Mesendoderm (in vitro differentiated cells): ENCODE measurements around the gene ACACB.

ENCODE experiments used
- DNase-seq: peaks from one replicate; pipeline ENCODE4 v3.0.0; 2013
- H2AK5ac ChIP-seq: 2 replicates; pipeline ENCODE4 v1.6.1; 2013; ENCODE audit warnings: low read length, inconsistent platforms
- H2BK120ac ChIP-seq: 2 replicates; pipeline ENCODE4 v1.6.1; 2013; ENCODE audit warnings: low read depth, mild to moderate bottlenecking, low read length, moderate library complexity, mixed read lengths
- H2BK15ac ChIP-seq: replicated peaks from 2 replicates; pipeline ENCODE4 v1.6.1; 2013; ENCODE audit warnings: low read depth, mild to moderate bottlenecking, moderate library complexity
- H2BK5ac ChIP-seq: 2 replicates; pipeline ENCODE4 v1.6.1; 2013; ENCODE audit warnings: low read length, inconsistent platforms
- H3K18ac ChIP-seq: 2 replicates; pipeline ENCODE4 v1.6.1; 2013; ENCODE audit warnings: mild to moderate bottlenecking, low read length, mixed read lengths
- H3K23ac ChIP-seq: one replicate; pipeline ENCODE4 v1.6.1; 2013; ENCODE audit warnings: low read length
- H3K27ac ChIP-seq: 2 replicates; pipeline ENCODE4 v1.5.1; 2013; ENCODE audit warnings: low read depth, mild to moderate bottlenecking, inconsistent platforms, low read length, moderate library complexity
- H3K27me3 ChIP-seq: 2 replicates; pipeline ENCODE4 v1.6.1; 2013; ENCODE audit warnings: low read length, control low read depth, mild to moderate bottlenecking, inconsistent platforms; ENCODE audit not compliant: insufficient read depth, poor library complexity
- H3K36me3 ChIP-seq: 2 replicates; pipeline ENCODE4 v1.6.1; 2013; ENCODE audit warnings: low read length, inconsistent platforms; ENCODE audit not compliant: control insufficient read depth, insufficient read depth
- H3K4ac ChIP-seq: one replicate; pipeline ENCODE4 v1.6.1; 2013; ENCODE audit warnings: low read depth, mild to moderate bottlenecking, low read length, moderate library complexity
- H3K4me1 ChIP-seq: 2 replicates; pipeline ENCODE4 v1.6.1; 2013; ENCODE audit warnings: low read depth, low read length, inconsistent platforms; ENCODE audit not compliant: control insufficient read depth
- H3K4me2 ChIP-seq: 2 replicates; pipeline ENCODE4 v1.6.1; 2013; ENCODE audit warnings: low read length
- H3K4me3 ChIP-seq: 2 replicates; pipeline ENCODE4 v1.5.1; 2013; ENCODE audit warnings: mild to moderate bottlenecking, low read length
- H3K56ac ChIP-seq: one replicate; pipeline ENCODE4 v1.6.1; 2013; ENCODE audit warnings: low read length
- H3K79me1 ChIP-seq: 2 replicates; pipeline ENCODE4 v1.6.1; 2013; ENCODE audit warnings: low read length, inconsistent platforms
- H3K79me2 ChIP-seq: 2 replicates; pipeline ENCODE4 v1.6.1; 2013; ENCODE audit warnings: mild to moderate bottlenecking, low read length; ENCODE audit not compliant: control insufficient read depth, insufficient read depth
- H3K9ac ChIP-seq: 2 replicates; pipeline ENCODE4 v1.6.1; 2013; ENCODE audit warnings: low read length, inconsistent platforms
- H4K5ac ChIP-seq: one replicate; pipeline ENCODE4 v1.6.1; 2013; ENCODE audit warnings: low read length
- H4K8ac ChIP-seq: one replicate; pipeline ENCODE4 v1.6.1; 2013; ENCODE audit warnings: low read depth, mild to moderate bottlenecking, control low read depth, low read length, moderate library complexity
- WGBS: extraction: QIAGEN DNeasy Blood & Tissue Kit; methylation state at CpG from one replicate; pipeline ENCODE4 v1.1.7; 2013; ENCODE audit warnings: low lambda C conversion rate, missing lambda C conversion rate; ENCODE audit not compliant: insufficient coverage; ENCODE audit errors: extremely low coverage; 5-methylcytosine and 5-hydroxymethylcytosine counted together

The ACACB gene

GRCh38 chr12:109214131-109214530 is 97.7 kb downstream of the ACACB start:
- WGBS: no CpG with 5 or more reads among the region's 3 CpGs
- Histone ChIP-seq H3K4me3 (no peak overlapping the region), H3K27ac (no peak overlapping the region), H4K8ac (no peak overlapping the region), H3K36me3 (no peaks in the 10 kb centered on the region), H2BK5ac (no peak overlapping the region), H4K5ac (no peak overlapping the region), H2AK5ac (no peak overlapping the region), H3K23ac (no peak overlapping the region), H3K9ac (no peak overlapping the region), H3K18ac (no peak overlapping the region), H3K79me1 (no peaks in the 10 kb centered on the region), H2BK120ac (no peak overlapping the region), H2BK15ac (no peak overlapping the region), H3K79me2 (no peaks in the 10 kb centered on the region), H3K27me3 (no peaks in the 10 kb centered on the region), H3K4me2 (no peak overlapping the region), H3K4ac (no peak overlapping the region), H3K56ac (no peak overlapping the region), H3K4me1 (no peaks in the 10 kb centered on the region)
- DNase-seq: no peak

DNA sequence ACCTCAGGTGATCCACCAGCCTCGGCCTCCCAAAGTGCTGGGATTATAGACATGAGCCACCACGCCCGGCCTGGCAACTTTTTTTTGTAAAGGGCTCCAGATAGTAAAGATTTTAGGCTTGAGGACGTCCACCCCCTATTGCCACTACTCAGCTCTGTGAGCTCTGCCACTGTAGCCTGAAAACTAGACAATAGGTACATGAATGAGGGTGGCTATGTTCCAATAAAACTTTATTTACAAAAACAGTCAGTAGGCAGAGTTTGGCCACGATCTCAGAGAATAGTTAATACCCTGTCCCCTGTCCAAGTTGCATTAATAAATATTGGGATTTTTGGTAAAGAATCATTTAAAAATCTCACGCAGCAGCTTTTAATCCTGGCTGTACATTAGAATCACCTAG is 102.6 kb downstream of the ACACB start:
- Histone ChIP-seq H3K27me3 (no peaks in the 10 kb centered on the region), H2BK5ac (no peak overlapping the region), H2BK15ac (no peak overlapping the region), H3K79me1 (no peaks in the 10 kb centered on the region), H3K27ac (no peak overlapping the region), H3K4me1 (no peaks in the 10 kb centered on the region), H3K9ac (no peak overlapping the region), H4K5ac (no peak overlapping the region), H2AK5ac (no peak overlapping the region), H3K4ac (no peak overlapping the region), H2BK120ac (no peak overlapping the region), H3K56ac (no peak overlapping the region), H3K23ac (no peak overlapping the region), H3K4me3 (no peak overlapping the region), H3K18ac (no peak overlapping the region), H4K8ac (no peak overlapping the region), H3K4me2 (no peak overlapping the region), H3K79me2 (no peaks in the 10 kb centered on the region), H3K36me3 (no peaks in the 10 kb centered on the region)
- no peak for DNase-seq
- WGBS: no CpG with 5 or more reads among the region's 6 CpGs

- Histone ChIP-seq H3K27ac (no peak overlapping the region), H3K9ac (no peak overlapping the region), H2AK5ac (no peak overlapping the region), H4K8ac (no peak overlapping the region), H3K23ac (no peak overlapping the region), H3K56ac (no peak overlapping the region), H3K79me2 (no peaks in the 10 kb centered on the region), H3K4me3 (no peak overlapping the region), H3K27me3 (no peaks in the 10 kb centered on the region), H2BK5ac (no peak overlapping the region), H3K4me2 (no peak overlapping the region), H2BK120ac (no peak overlapping the region), H2BK15ac (no peak overlapping the region), H3K4ac (no peak overlapping the region), H3K18ac (no peak overlapping the region), H3K36me3 (no peaks in the 10 kb centered on the region), H4K5ac (no peak overlapping the region), H3K79me1 (no peaks in the 10 kb centered on the region), H3K4me1 (no peaks in the 10 kb centered on the region)
- no CpG with 5 or more reads among the region's 2 CpGs for WGBS
- no peak for DNase-seq
Measured at GRCh38 chr12:109219938-109220337, 103.6 kb downstream of the ACACB start.

GRCh38 chr12:109221277-109221931 is 105.0 kb downstream of the ACACB start:
- no peak overlapping the region for H3K18ac ChIP-seq
- H3K4me1 ChIP-seq: no peaks in the 10 kb centered on the region
- H3K79me1 ChIP-seq: no peaks in the 10 kb centered on the region
- H2BK5ac ChIP-seq: no peak overlapping the region
- no CpG with 5 or more reads among the region's 10 CpGs for WGBS
- H3K56ac ChIP-seq: no peak overlapping the region
- no peak overlapping the region for H3K27ac ChIP-seq
- no peak overlapping the region for H3K23ac ChIP-seq
- no peak overlapping the region for H4K5ac ChIP-seq
- H3K4ac ChIP-seq: no peak overlapping the region
- no peak overlapping the region for H3K4me2 ChIP-seq
- DNase-seq: no peak
- no peaks in the 10 kb centered on the region for H3K27me3 ChIP-seq
- no peak overlapping the region for H2BK120ac ChIP-seq
- H3K36me3 ChIP-seq: no peaks in the 10 kb centered on the region
- no peak overlapping the region for H4K8ac ChIP-seq
- no peak overlapping the region for H3K9ac ChIP-seq
- no peaks in the 10 kb centered on the region for H3K79me2 ChIP-seq
- no peak overlapping the region for H2BK15ac ChIP-seq
- no peak overlapping the region for H3K4me3 ChIP-seq
- no peak overlapping the region for H2AK5ac ChIP-seq

DNA sequence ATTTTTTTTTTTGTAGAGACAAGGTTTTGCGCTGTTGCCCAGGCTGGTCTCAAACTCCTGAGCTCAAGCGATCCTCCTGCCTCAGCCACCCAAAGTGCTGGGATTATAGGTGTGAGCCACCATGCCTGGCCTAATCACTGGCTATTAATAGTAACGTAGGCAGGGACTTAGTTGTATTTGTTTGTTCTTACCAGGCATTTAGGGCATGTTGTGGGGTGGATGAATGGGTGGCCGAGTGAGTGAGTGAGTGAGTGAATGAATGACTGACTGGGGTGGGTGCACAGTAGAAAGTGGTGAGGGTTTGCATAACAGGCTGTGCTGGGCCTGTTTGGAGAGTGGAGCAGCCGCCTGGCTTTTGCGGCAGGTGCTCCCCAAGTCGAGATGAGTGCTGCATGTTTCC is 105.7 kb downstream of the ACACB start:
- H3K27ac ChIP-seq: no peak overlapping the region
- H3K27me3 ChIP-seq: no peaks in the 10 kb centered on the region
- H4K5ac ChIP-seq: no peak overlapping the region
- H3K79me2 ChIP-seq: no peaks in the 10 kb centered on the region
- H2BK120ac ChIP-seq: no peak overlapping the region
- H3K36me3 ChIP-seq: no peaks in the 10 kb centered on the region
- H3K79me1 ChIP-seq: no peaks in the 10 kb centered on the region
- H3K9ac ChIP-seq: no peak overlapping the region
- H2BK15ac ChIP-seq: no peak overlapping the region
- WGBS: no CpG with 5 or more reads among the region's 7 CpGs
- H3K23ac ChIP-seq: no peak overlapping the region
- no peak overlapping the region for H3K56ac ChIP-seq
- H3K4me1 ChIP-seq: no peaks in the 10 kb centered on the region
- no peak for DNase-seq
- H2AK5ac ChIP-seq: no peak overlapping the region
- no peak overlapping the region for H4K8ac ChIP-seq
- no peak overlapping the region for H3K4me3 ChIP-seq
- H3K4ac ChIP-seq: no peak overlapping the region
- no peak overlapping the region for H3K18ac ChIP-seq
- H3K4me2 ChIP-seq: no peak overlapping the region
- no peak overlapping the region for H2BK5ac ChIP-seq

DNA sequence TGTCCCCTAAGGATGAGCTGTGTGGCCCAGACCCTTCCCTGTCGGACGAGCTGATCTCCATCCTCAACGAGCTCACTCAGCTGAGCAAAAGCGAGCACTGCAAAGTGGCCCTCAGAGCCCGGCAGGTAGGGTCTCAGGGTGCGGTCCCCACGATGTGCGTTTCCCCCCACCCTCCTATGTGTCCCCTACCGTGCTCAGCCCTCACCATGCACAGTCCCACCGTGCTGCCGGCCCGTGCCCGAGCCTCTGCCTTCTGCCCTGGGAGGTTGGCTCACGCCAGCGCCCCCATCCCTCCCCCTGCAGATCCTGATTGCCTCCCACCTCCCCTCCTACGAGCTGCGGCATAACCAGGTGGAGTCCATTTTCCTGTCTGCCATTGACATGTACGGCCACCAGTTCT is 106.1 kb downstream of the ACACB start:
- Histone ChIP-seq H3K79me1 (no peaks in the 10 kb centered on the region), H3K4me2 (no peak overlapping the region), H2BK120ac (no peak overlapping the region), H3K4me3 (no peak overlapping the region), H3K36me3 (no peaks in the 10 kb centered on the region), H2BK15ac (no peak overlapping the region), H4K5ac (no peak overlapping the region), H3K4me1 (no peaks in the 10 kb centered on the region), H3K4ac (no peak overlapping the region), H3K9ac (no peak overlapping the region), H3K23ac (no peak overlapping the region), H3K27ac (no peak overlapping the region), H2BK5ac (no peak overlapping the region), H2AK5ac (no peak overlapping the region), H3K79me2 (no peaks in the 10 kb centered on the region), H4K8ac (no peak overlapping the region), H3K18ac (no peak overlapping the region), H3K56ac (no peak overlapping the region), H3K27me3 (no peaks in the 10 kb centered on the region)
- no CpG with 5 or more reads among the region's 18 CpGs for WGBS
- DNase-seq: no peak
